GM12878 (cell line): ENCODE measurements around the gene PARP16. TPM values are rescaled to one million over a fixed set of nuclear protein-coding genes. Genes with fewer than 3 reads are reported as not detected.

Experiments used
- ATAC-seq: fragments of 200-7000 bp; cut with Tn5 transposase; 3 replicates; pipeline ENCODE4 v1.9.1; 2020; ENCODE audit warnings: mild to moderate bottlenecking, moderate library complexity
- BruUV-seq: library from RNA; stranded (reverse); fragments of 400-500 nt; replicated peaks from 2 replicates; lab custom pipeline; 2021; lab: Mats Ljungman, UMichigan
- CTCF ChIA-PET: fragments of 300-600 bp; sonication (Branson Sonifier 250); formaldehyde crosslinking; extraction: SDS; loops from one replicate; lab custom pipeline; 2021; ENCODE audit warnings: inconsistent platforms; lab: Yijun Ruan, JAX
- POLR2A ChIA-PET: fragments of 350-600 bp; formaldehyde crosslinking; extraction: SDS; loops from one replicate; lab custom pipeline; 2021; ENCODE audit warnings: inconsistent platforms; lab: Charles Lee
- RAD21 ChIA-PET: fragments of 300-600 bp; sonication (Branson Sonifier 250); formaldehyde crosslinking; loops from one replicate; lab custom pipeline; 2023; ENCODE audit warnings: antibody characterized with exemption; ENCODE audit not compliant: unreplicated experiment; lab: Charles Lee
- SMC1A ChIA-PET: fragments of 300-600 bp; sonication (Branson Sonifier 250); formaldehyde crosslinking; loops from one replicate; lab custom pipeline; 2023; ENCODE audit not compliant: unreplicated experiment, uncharacterized antibody; lab: Charles Lee
- DNase-seq: peaks from one replicate; pipeline ENCODE4 v3.0.0-alpha.2; 2011; ENCODE audit warnings: low read depth, low spot score
- FAIRE-seq: peaks from 3 replicates; lab custom pipeline; 2011; peaks lifted over from hg19 to GRCh38; lab: Jason Lieb, UNC
- H2AFZ ChIP-seq: 2 replicates; pipeline ENCODE4 v1.6.0; 2011; ENCODE audit warnings: low read depth, low read length, control low read depth; ENCODE audit not compliant: control insufficient read depth
- H3K27ac ChIP-seq: 2 replicates; pipeline ENCODE4 v1.5.1; 2011; ENCODE audit warnings: control low read depth; ENCODE audit not compliant: control insufficient read depth, insufficient read depth
- H3K27me3 ChIP-seq, 2 experiments: replicated peaks in 1 of 2; 2 replicates each; pipeline versions ENCODE4 v1.6.0 to v1.6.1; 2011; ENCODE audit warnings: low read length in 1 of 2; ENCODE audit not compliant: control insufficient read depth in 2 of 2, insufficient read depth in 2 of 2
- H3K36me3 ChIP-seq, 2 experiments: 2 replicates each; pipeline ENCODE4 v1.5.1; 2011; ENCODE audit warnings: low read length in 1 of 2; ENCODE audit not compliant: control insufficient read depth in 2 of 2, insufficient read depth in 2 of 2
- H3K4me1 ChIP-seq: 2 replicates; pipeline ENCODE4 v1.6.1; 2011; ENCODE audit warnings: mild to moderate bottlenecking, low read length, moderate library complexity, mixed read lengths; ENCODE audit not compliant: control insufficient read depth, insufficient read depth
- H3K4me2 ChIP-seq: 2 replicates; pipeline ENCODE4 v1.6.0; 2011; ENCODE audit warnings: control low read depth; ENCODE audit not compliant: control insufficient read depth, insufficient read depth
- H3K4me3 ChIP-seq: fragments of 200-600 bp; sonication (generic); 2 replicates; pipeline ENCODE4 v1.5.1; 2016
- H3K79me2 ChIP-seq: 2 replicates; pipeline ENCODE4 v1.6.0; 2011; ENCODE audit warnings: low read length; ENCODE audit not compliant: control insufficient read depth, insufficient read depth
- H3K9ac ChIP-seq: 2 replicates; pipeline ENCODE4 v1.8.0; 2011; ENCODE audit warnings: low read length, control low read depth, mixed read lengths; ENCODE audit not compliant: control insufficient read depth, insufficient read depth
- H3K9me3 ChIP-seq: replicated peaks from 3 replicates; pipeline ENCODE4 v1.5.1; 2011; ENCODE audit warnings: mild to moderate bottlenecking, low read length; ENCODE audit not compliant: control insufficient read depth, insufficient read depth
- H4K20me1 ChIP-seq: 2 replicates; pipeline ENCODE4 v1.6.0; 2011; ENCODE audit not compliant: control insufficient read depth, insufficient read depth
- BCL11A ChIP-seq: IDR thresholded peaks from 2 replicates; pipeline ENCODE4 v1.6.1; 2011; ENCODE audit warnings: low read depth, low read length
- BMI1 ChIP-seq: fragments of 450-650 bp; IDR thresholded peaks from 2 replicates; pipeline ENCODE4 v1.6.1; 2016; ENCODE audit warnings: mild to moderate bottlenecking, moderate library complexity, borderline replicate concordance
- CBFB ChIP-seq: IDR thresholded peaks from 2 replicates; pipeline ENCODE4 v1.6.1; 2016; ENCODE audit warnings: antibody characterized with exemption, low read depth
- EGR1 ChIP-seq, 2 experiments: IDR thresholded peaks; 1 replicate in 1 of 2; 2 replicates in 1 of 2; pipeline ENCODE4 v1.6.1; 2011 to 2012; ENCODE audit warnings: low read depth in 2 of 2, low read length in 2 of 2, borderline replicate concordance in 1 of 2, mild to moderate bottlenecking in 1 of 2, moderate library complexity in 1 of 2
- GABPA ChIP-seq: IDR thresholded peaks from 2 replicates; pipeline ENCODE4 v1.6.1; 2014; ENCODE audit warnings: antibody characterized with exemption, low read depth, mild to moderate bottlenecking, inconsistent platforms
- HDAC6 ChIP-seq: fragments of 200-600 bp; sonication (generic); IDR thresholded peaks from one replicate; pipeline ENCODE4 v1.8.0; 2017; ENCODE audit warnings: antibody characterized with exemption; ENCODE audit not compliant: unreplicated experiment
- MTA2 ChIP-seq: fragments of 450-650 bp; IDR thresholded peaks from 2 replicates; pipeline ENCODE4 v1.6.1; 2016; ENCODE audit warnings: low read depth, mild to moderate bottlenecking, moderate library complexity
- MYB ChIP-seq: fragments of 150-350 bp; IDR thresholded peaks from 2 replicates; pipeline ENCODE4 v1.6.1; 2014; ENCODE audit warnings: mild to moderate bottlenecking, low read depth, low read length, borderline replicate concordance
- NR2F1 ChIP-seq: fragments of 450-650 bp; conservative IDR thresholded peaks from 2 replicates; pipeline ENCODE4 v1.6.1; 2017; ENCODE audit warnings: mild to moderate bottlenecking
- PAX8 ChIP-seq: fragments of 450-650 bp; IDR thresholded peaks from 2 replicates; pipeline ENCODE4 v1.6.1; 2017; ENCODE audit warnings: mild to moderate bottlenecking, moderate library complexity
- RBBP5 ChIP-seq: fragments of 200-600 bp; sonication (generic); conservative IDR thresholded peaks from 2 replicates; pipeline ENCODE4 v1.6.1; 2016
- TAF1 ChIP-seq: IDR thresholded peaks from 2 replicates; pipeline ENCODE4 v1.6.1; 2011; ENCODE audit warnings: mild to moderate bottlenecking, low read depth, low read length, borderline replicate concordance
- TBL1XR1 ChIP-seq: IDR thresholded peaks from 2 replicates; pipeline ENCODE4 v1.6.1; 2012; ENCODE audit warnings: low read depth, low read length, improper control_type of control experiment
- TCF3 ChIP-seq: IDR thresholded peaks from 2 replicates; pipeline ENCODE4 v1.6.1; 2012; ENCODE audit warnings: low read depth, mild to moderate bottlenecking, low read length, borderline replicate concordance; ENCODE audit not compliant: insufficient read depth
- WGBS: methylation state at CpG from one replicate; pipeline ENCODE4 v1.1.6; 2016; ENCODE audit warnings: low lambda C conversion rate; ENCODE audit not compliant: insufficient replicate concordance, insufficient coverage; ENCODE audit errors: missing lambda C conversion rate; 5-methylcytosine and 5-hydroxymethylcytosine counted together
- in situ Hi-C: fragments of 300-500 bp; cut with MboI; formaldehyde crosslinking; loops from 9 replicates; pipeline ENCODE4 v1.14.3; 2018; ENCODE audit warnings: mixed read lengths
- intact Hi-C: fragments of 100-400 bp; cut with micrococcal nuclease; formaldehyde crosslinking; loops from one replicate; pipeline ENCODE4 v1.14.2; 2022; ENCODE audit not compliant: unreplicated experiment
- polyA plus RNA-seq, 11 experiments: library from polyadenylated mRNA; depleted of rRNA in 4 of 11; unstranded in 6 of 11; stranded (reverse) in 5 of 11; fragments of >200 nt; fragmentation: Nextera tagmentation in 4 of 11; fragmentation: Illumina TruSeq in 1 of 11; extraction: Ambion mirVana in 4 of 11; extraction: Trizol in 1 of 11; gene quantifications; 1 replicate in 1 of 11; 2 replicates in 10 of 11; pipeline versions ENCODE4 v1.2.1 to v1.2.3, GENCODE V29; 2011 to 2016; ENCODE audit warnings: inconsistent platforms in 2 of 11, missing spikeins in 2 of 11, low read depth in 1 of 11
- total RNA-seq, 4 experiments: library from RNA; depleted of rRNA in 3 of 4; stranded (reverse); fragments of >200 nt in 3 of 4; fragmentation: Illumina TruSeq in 1 of 4; extraction: Trizol in 1 of 4; gene quantifications; 2 replicates each; pipeline versions ENCODE4 v1.2.1 to v1.2.3, GENCODE V29; 2013 to 2021
- TF ChIP-seq, protein P1 (sequence below): IDR thresholded peaks from 2 replicates; pipeline ENCODE4 v1.6.1; 2011; ENCODE audit warnings: low read depth, mild to moderate bottlenecking, low read length, moderate library complexity, borderline replicate concordance; ENCODE audit errors: extremely low read depth
- TF ChIP-seq, protein P2 (sequence below): fragments of 150-350 bp; IDR thresholded peaks from 2 replicates; pipeline ENCODE4 v1.6.1; 2014; ENCODE audit warnings: mild to moderate bottlenecking, low read depth, low read length

PARP16 gene
- total and polyA plus RNA-seq, 10 of the 15 experiments (the other 5 are each of a cell fraction or from before 2014, with no cell fraction given): 4.9 to 15.7 (median 9.9) TPM

DNA sequence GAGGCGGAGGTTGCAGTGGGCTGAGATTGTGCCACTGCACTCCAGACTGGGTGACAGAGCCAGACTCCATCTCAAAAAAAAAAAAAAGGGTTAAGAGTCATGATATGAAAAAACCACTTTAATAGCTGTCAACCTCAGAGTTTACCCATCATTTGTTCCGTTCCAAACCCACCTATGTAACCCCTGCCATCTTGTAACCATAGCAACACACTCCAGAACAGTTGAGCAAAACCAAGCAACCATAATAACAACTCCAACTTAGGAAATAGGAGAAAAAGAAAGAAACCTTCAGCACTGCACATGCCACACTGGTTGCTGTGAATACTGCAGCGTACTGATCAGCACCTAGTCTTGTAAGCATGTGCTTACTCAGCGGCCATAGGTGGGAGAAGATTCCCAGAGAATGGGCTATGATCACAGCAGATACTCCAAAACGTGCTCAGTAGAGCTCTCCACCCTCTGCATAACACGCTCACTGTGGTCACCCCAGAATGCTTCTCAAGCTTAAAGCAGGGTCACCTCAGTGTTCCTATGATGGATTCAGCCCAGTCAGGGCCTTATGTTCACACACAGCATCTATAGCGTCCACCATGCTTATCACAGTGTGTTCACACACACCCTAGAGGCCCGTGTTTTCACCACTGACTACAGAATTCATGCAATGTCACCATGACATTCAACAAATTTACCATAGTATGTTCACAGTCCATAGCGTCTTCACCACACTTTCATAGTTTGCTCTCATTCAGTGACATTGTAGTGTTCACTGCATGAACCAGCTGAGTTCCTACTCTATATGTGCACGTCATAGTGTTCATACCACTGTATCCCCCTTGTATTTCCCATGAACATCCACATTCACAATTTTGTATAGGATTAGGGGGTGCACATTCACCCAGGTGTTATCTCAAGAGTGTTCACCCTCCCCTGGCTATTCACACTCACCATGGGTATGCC lies 68.9 kb downstream of the PARP16 start:
- SMC1A ChIA-PET: no interaction called here
- POLR2A ChIA-PET: interaction anchor here (0.6 kb wide), 2 partner anchors 32 to 391 kb away, joined by 3 to 4 read pairs; no protein-coding TSS in a partner anchor
- no peak for DNase-seq
- H3K4me2 ChIP-seq: no peak overlapping the region
- intact Hi-C loops (no loop called here), in situ Hi-C loops (no loop called here)
- H2AFZ ChIP-seq: no peak overlapping the region
- no peaks in the 10 kb centered on the region for H3K9me3 ChIP-seq
- H4K20me1 ChIP-seq: no peaks in the 10 kb centered on the region
- TF ChIP-seq, protein P1, sequence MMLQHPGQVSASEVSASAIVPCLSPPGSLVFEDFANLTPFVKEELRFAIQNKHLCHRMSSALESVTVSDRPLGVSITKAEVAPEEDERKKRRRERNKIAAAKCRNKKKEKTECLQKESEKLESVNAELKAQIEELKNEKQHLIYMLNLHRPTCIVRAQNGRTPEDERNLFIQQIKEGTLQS: no peak
- TF ChIP-seq GABPA (no peak), BMI1 (peak; percentile 60)
- TF ChIP-seq, all 136 proteins: peak for 1
- ATAC-seq (no peak; the same call in 2 of the 3 replicates), FAIRE-seq (no peak)
- WGBS: 24% methylated on average over 9 of the region's 10 CpGs
- Histone ChIP-seq H3K4me3 (no peak overlapping the region), H3K79me2 (no peaks in the 10 kb centered on the region), H3K4me1 (no peaks in the 10 kb centered on the region), H3K27ac (no peak overlapping the region), H3K9ac (no peak overlapping the region), H3K36me3 (no peaks in the 10 kb centered on the region), H3K27me3 (no peaks in the 10 kb centered on the region)
- BruUV-seq: no TSS peak
- ChIA-PET RAD21 (no interaction called here), CTCF (interaction anchor here (0.6 kb wide), 2 partner anchors 9 to 100 kb away, joined by 3 read pairs; no protein-coding TSS in a partner anchor)

DNA sequence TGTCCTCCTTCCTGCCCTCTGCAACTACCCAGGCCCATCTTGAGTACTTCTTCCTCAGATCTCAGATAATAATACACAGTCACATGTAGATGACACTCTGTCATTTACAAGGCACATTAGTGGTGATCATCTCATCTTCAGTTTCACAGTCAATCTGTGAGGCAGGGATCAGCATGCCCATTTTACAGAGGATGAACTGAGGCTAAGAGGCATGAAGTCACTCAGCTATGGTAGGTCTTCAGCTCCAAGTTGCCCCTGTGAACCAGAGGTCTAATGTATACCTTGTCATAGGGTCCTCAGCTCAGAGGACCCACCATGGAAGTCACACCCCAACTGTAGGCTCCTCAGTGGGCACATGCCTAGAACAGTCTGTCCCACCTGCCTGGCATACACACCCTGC lies 71.2 kb downstream of the PARP16 start:
- Histone ChIP-seq H3K4me1 (no peaks in the 10 kb centered on the region), H2AFZ (no peak overlapping the region), H4K20me1 (no peaks in the 10 kb centered on the region), H3K79me2 (no peaks in the 10 kb centered on the region), H3K4me2 (no peak overlapping the region), H3K27me3 (no peaks in the 10 kb centered on the region), H3K9ac (no peak overlapping the region), H3K27ac (no peak overlapping the region), H3K36me3 (no peaks in the 10 kb centered on the region), H3K4me3 (no peak overlapping the region), H3K9me3 (no peaks in the 10 kb centered on the region)
- CTCF ChIA-PET: no interaction called here
- RAD21 ChIA-PET: interaction anchor here (0.5 kb wide), 1 partner anchor 13 kb away, joined by 3 read pairs; no protein-coding TSS in a partner anchor
- SMC1A ChIA-PET: interaction anchor here (1.4 kb wide), 1 partner anchor 20 kb away, joined by 6 read pairs; no protein-coding TSS in a partner anchor
- intact Hi-C loops (no loop called here), in situ Hi-C loops (no loop called here)
- POLR2A ChIA-PET: no interaction called here
- no TSS peak for BruUV-seq
- no peak for ATAC-seq
- FAIRE-seq: no peak
- no peak for DNase-seq
- TF ChIP-seq MYB (no peak), HDAC6 (no peak), CBFB (no peak), NR2F1 (no peak), BCL11A (no peak), PAX8 (no peak), TAF1 (no peak), EGR1 (IDR thresholded peaks at IDR 0.05; ENCODE audit: borderline replicate concordance in 1 of 2, low read depth in 2 of 2, low read length in 2 of 2) (no peak), TCF3 (no peak), TBL1XR1 (no peak), RBBP5 (no peak), MTA2 (no peak)
- TF ChIP-seq, protein P2, sequence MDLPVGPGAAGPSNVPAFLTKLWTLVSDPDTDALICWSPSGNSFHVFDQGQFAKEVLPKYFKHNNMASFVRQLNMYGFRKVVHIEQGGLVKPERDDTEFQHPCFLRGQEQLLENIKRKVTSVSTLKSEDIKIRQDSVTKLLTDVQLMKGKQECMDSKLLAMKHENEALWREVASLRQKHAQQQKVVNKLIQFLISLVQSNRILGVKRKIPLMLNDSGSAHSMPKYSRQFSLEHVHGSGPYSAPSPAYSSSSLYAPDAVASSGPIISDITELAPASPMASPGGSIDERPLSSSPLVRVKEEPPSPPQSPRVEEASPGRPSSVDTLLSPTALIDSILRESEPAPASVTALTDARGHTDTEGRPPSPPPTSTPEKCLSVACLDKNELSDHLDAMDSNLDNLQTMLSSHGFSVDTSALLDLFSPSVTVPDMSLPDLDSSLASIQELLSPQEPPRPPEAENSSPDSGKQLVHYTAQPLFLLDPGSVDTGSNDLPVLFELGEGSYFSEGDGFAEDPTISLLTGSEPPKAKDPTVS: no peak
